HG03066 (cell line): ENCODE measurements around the gene CD320.
"Not testable (repeated sequence)": the region's sequence is repeated elsewhere in the genome, so short reads cannot be mapped to it uniquely, and the experiment has no call there.

Experiments
- ATAC-seq: cut with Tn5 transposase; IDR thresholded peaks from one replicate; pipeline ENCODE4 v1.9.1; 2021; ENCODE audit warnings: low read depth; ENCODE audit not compliant: unreplicated experiment

The CD320 gene

DNA sequence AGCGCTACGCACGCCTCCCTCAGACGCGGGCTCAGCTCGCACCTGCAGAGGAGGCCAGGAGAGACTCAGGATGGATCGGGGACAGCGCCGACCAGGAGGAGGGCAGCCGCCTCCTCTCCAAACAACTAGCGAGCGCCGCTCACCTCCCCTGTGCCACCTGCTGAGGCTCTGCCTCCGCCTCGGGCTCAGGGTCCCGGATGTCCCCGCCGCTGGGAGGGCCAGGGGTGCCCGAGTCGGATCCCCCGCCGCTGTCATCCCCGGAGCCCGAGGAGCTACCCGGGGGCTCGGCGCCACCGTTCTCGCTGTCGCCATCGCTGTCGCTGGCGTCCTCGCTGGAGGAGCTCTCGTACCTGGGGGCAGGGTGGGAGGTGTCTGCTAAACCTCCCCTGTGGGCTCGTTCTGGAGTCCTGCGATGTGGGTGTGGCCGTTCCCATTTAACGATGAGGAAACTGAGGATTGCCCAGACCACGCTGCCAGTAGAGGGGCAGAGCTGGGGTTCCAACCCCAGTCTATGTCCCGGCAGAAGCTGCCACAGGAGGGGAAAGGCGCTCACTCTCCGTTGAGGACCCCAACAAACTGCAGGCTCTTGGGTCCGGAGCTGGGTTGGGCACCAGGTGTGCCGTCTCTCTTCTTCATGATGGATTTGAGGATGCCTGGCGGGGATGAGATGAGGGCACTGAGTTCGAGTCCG, 25.8 kb upstream of the CD320 start:
- ATAC-seq: no peak

DNA sequence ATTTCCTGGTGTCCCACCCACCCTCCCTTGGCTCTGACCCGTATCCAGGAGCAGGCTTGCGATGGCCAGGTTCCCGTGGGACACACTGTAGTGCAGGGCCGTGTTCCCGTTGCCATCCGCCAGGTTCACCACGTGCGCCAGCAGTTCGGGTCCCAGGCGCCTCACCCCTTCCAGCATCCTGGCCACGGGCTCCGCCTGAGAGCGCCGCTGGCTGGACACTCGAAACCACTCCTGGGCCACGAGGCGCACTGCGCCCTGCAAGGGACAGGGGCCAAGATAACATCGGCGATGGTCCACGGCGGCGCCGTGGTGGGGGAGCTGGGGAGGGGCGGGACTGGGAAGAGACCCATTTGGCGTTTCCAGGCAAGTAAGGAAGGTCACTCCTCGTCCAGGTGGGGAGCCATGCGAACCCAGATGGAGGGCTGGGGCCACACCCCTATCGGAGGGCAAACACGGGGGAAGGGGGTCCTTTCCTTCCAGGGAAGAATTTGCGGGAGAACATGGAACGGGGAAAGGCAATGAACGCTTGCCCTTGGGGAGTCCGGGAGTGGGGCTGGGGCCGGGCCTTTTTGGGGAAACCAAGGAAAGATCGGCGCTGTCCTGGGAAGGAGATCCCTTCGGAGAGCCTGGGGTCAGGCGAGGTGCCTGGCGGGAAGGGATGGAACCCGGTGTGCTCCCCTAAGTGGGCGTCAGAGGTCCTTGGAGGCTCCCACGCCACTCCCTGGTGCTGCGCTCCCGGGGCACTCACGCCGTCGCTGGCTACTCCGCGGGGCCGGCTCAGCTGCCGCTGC, 25.0 kb upstream of the CD320 start:
- no peak for ATAC-seq

DNA sequence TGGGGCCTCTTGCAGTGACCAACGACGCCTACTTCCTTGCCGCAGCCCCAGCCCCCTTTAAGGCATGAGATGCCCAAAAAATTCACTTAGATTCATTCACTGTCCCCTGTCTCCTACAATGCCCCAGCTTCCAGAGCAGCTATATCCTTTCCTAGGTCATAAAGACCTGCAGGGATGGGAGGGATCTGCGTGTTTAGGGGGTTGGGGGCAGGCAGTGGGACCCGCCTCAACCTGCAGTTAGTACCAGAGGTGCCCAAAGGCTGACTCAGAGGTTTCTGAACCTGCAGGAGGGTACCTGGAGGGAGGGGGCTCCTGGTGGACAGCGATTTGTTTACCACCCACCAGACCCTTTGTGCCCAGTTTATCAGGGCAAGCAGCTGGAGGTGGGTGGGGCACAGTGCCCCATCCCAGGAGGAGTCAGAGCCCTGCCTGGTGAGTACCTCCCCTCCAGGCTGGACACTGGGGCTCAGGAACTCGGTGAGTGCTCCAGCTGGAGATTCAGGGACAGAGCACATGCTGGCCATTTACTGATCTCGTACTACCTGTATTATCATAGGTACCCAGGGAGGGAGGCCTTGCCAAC, 23.2 kb upstream of the CD320 start:
- ATAC-seq: no peak

DNA sequence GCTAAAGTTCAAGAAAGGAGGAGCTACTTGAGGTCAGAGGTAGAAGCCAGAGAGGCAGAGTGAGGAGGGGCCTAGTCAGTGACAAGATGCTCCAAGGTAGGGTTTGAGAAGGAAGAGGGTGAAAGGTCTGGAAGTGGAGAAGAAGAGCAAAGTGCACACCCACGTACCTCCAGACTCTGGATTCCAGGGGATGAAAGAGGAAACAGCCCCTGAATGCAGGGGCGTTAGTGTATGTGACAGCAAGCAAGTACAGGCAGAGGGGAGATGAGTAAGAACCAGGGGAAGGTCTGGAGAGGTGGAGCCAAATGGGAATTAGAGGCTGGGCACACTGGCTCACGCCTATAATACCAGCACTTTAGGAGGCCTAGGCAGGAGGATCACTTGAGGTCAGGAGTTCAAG, 21.8 kb upstream of the CD320 start:
- no peak for ATAC-seq

DNA sequence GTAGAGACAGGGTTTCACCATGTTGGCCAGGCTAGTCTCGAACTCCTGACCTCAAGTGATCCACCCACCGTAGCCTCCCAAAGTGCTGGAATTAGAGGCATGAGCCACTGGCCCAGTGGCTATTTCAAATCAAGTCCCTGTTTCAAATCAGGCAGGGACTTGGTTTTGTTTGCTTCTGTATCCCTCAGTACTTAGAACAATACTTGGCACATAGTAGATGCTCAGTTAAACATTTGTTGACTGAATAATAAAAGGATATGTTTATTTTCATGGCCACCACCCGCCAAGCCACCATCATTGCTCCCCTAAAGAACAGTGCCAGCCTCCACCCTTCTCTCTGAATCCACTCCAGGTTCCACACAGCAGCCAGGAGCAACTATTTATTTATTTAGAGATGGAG, 17.3 kb upstream of the CD320 start:
- no peak for ATAC-seq

DNA sequence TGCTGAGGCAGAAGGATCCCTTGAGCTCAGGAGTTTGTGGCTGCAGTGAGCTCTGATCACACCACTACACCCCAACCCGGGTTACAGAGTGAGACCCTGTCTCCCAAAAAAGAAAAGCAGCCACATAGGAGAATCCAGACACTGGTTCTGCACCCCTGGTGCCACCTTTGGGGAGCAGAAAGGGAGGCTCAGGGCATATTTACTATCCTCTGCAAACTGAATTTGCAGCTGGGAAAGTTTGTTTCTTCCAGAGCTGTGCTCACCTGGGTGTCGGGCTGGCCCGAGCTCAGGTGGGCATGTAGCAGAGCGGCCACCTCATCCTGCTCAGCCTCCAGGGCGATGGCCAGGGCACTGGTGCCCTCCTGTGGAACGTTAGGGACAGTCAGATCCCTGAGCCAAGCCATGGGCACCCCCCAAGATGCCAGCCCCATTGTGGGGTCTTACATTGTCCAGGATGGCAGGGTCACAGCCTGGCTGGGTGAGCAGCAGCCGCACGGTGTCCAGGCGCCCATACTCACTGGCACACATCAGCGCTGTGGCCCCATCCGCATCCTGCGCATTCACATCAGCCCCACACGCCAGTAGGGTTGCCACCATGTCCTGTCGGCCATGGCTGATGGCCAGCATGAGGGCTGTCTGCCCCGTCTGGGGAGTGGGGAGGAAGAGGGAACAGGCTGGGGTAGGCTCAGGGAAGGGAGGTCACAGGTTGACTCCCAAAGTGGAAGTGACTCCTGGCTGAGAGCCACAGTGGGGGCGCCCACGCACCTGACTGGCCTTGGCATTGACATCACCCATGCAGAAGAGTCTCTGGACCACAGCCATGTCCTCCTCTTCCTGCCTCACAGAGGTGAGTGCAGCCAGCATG, 16.3 kb upstream of the CD320 start:
- ATAC-seq: no peak

DNA sequence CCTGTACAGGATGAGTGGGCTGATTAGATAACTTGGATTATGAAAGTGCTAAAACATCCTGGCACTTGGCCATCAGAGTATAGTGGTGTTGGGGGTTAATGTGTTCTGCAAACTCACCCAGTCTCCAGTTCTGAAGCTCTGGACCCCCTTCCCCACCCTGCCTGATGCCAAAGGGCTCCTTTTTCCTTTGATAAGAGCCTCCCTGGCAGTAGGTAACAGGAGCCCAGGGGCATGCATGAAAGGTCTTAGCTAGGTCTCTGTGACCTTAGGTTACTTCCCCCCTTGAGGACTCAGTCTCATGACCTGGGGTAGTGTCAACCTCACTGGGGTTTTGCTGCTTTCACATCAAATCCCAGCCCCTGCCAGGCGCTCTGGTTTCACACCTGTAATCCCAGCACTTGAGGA, 15.6 kb upstream of the CD320 start:
- no peak for ATAC-seq

DNA sequence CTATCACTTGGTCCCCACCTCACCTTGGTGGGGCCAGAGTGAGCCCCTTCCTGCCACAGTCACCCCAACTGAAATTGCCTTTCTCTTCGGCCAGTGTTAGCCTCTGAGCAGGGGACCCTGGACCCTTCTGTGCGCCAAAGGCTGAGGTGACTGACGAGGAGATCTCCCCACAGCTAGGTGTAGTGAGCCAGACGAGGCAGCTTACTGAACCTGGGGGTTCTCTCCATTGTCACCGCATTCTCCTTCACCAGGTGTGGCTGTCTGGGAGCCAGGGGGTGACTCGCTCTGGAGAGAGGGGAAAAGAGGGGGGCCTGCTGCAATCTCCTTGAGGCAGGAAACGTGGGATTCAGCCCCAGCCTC, 14.5 kb upstream of the CD320 start:
- ATAC-seq: no peak

DNA sequence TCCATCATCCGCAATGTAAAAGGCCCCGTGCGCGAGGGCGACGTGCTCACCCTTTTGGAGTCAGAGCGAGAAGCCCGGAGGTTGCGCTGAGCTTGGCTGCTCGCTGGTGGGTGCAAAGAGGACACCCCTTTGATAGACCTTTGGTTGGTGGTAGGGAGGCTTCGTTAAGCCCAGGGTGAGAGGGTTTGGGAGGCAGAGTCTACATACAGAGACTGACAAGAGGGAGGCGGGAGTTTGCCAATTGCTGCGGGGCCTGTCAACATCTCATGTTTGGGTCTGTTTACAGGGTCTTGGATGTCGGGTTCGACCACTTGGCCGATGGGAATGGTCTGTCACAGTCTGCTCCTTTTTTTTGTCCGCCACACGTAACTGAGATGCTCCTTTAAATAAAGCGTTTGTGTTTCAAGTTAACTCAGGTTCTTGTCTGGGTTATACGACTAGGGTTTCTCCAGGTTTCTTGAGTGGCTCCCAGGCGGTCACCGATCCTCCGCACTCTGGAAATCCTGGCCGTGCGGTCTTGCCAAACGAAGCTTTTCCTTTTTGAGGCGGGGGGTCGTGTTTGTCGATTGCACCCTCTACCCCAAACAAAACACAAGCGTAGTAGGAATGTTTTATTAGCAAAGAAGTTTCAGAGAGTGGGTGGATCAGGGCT, 14.0 kb upstream of the CD320 start:
- no peak for ATAC-seq

DNA sequence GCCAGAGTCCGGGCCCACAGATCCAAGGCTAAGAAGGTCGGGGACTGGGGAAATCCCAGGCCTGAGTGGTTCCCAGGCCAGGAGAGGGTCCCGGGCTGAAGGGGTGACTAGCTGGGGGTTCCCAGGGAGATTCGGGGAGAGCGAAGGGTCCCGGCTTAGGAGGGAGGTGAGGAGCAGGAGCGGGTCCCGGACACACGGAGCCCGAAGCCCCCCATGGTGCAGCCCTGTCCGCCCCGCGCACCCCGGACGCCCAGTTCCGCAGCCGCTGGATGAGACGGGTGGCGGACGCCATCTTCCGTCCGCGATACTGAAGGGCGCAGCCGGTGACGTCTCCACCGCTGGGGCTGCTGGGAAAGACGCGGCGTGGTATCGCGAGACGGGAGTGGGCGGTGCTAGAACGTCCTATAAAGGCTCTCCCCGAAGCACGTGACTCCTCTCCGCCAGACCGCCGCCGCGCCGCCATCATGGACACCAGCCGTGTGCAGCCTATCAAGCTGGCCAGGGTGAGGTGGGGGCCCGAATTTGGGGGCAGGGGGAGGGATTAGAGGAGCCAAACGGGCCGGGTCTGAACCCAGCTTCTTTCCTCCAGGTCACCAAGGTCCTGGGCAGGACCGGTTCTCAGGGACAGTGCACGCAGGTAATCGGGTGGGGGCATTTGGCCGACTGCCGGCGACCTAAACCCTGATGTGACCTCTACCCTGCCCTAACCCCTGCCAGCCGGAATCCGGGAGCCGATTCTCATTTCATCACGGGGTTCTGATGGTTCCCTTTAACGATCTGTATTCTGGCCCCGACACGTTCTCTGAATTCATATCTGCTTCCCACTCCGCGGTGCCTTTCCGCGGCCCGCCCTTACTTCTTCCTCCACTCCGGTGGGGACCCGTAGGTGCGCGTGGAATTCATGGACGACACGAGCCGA, 13.2 kb upstream of the CD320 start, which contains the start of the genes NDUFA7 and RPS28:
Gene NDUFA7 (minus strand): TSS at position 309 of the 919 bp plus-strand sequence. CDS start 17 bp downstream, at position 292.
Gene RPS28 (plus strand): TSS at position 430 of the 919 bp plus-strand sequence. CDS start 35 bp downstream, at position 465.
- ATAC-seq: peak; percentile 79

DNA sequence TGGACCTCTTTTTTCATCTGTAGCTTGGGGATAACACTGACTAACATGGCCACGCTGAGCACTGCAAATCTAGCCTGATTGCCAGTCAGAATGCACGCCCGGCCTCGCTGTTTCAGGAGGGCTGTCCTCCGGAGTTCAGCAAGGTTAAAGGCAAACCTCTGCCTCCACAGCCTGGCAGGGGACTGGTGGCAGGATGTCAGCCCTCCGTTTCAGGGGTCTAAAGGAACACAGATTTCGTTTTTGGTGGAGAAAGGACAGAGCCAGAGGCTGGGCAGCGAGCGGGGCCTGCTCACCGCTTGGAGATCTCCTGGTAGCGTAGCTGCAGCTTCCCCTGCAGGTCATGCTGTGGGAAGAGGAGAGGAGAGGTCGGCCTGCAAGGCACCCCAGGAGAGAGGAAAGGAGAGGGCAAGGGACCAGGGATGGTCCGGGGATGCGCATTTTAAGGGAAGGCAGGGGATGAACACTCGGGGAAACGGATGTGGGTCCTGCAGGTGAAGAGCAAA, 12.5 kb upstream of the CD320 start:
- ATAC-seq: peak; percentile 6

DNA sequence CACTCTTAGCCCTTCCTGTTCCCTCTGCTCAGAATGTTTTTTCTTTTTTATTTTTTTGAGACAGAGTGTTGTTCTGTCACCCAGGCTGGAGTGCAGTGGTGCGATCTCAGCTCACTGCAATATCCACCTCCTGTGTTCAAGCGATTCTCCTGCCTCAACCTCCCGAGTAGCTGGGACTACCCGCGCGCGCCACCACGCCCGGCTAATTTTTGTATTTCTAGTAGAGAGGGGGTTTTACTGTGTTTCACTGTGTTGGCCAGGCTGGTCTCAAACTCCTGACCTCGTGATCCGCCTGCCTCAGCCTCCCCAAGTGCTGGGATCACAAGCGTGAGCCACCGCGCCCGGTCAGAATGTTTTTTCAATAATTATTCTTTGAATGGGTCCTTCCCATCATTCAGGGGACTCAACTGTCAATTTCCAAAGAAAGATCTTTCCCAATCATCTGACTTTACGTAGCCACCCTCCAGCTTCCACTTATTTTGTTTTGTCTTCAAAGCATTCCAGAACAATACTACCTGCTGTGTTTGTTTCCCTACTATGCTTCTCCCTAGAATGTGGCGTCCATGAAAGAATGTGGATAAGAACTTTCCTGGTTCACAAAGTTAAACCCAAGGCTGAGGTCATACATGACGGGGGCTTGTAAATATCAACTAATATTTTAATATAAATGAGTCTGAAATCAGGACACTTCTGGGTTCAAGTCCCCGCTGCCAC, 11.8 kb upstream of the CD320 start:
- no peak for ATAC-seq

DNA sequence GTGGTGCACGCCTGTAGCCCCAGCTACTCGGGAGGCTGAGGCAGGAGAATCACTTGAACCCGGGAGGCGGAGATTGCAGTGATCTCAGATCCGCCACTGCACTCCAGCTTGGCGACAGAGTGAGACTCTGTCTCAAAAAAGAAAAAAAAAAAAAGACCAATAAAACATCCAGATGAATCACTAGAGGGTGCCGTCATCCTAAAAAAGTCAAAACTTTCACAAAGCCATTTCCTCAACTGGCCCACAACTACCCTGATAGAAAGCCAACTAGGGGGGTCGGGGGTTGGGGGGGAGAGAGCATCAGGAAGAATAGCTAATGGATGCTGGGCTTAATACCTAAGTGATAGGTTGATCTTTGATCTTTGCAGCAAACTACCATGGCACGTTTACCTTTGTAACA, 10.7 kb upstream of the CD320 start:
- not testable (repeated sequence) for ATAC-seq

DNA sequence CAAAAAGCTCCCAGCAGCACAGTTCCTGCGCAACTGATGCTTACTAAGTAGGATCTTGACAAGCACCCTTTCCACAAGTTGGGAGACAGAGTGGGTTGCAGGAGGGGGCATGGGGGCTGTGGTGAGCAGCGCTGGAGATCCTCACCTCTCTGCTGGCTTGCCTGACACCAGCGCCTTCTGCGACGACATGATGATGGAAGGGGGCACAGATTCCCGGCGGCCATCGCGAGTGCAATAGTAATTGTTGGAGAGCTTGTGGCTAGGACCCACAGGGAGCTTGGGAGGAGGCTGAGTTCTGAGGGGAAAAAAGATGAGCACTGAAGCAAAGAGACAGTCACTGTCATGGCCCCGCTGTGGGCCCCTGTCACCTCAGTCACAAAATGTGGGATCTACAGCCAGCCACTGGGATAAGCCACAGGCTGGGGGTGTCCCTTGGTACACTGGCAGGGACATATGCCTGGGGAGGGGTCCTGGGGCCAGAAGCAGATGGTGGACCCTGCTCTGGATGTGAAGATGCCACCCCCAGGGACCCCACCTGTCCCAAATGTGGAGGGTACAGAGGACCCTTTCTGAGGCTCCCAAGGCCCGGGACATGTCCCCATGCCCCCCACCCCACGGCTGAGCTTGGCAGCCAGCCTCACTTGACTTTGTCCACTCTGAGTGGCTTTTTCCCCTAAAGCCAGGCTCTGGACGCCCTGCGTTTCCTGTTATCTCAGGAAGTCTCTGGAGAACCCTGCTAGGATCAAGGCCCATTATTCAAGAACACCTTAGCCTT, 8.4 kb upstream of the CD320 start:
- ATAC-seq: no peak

DNA sequence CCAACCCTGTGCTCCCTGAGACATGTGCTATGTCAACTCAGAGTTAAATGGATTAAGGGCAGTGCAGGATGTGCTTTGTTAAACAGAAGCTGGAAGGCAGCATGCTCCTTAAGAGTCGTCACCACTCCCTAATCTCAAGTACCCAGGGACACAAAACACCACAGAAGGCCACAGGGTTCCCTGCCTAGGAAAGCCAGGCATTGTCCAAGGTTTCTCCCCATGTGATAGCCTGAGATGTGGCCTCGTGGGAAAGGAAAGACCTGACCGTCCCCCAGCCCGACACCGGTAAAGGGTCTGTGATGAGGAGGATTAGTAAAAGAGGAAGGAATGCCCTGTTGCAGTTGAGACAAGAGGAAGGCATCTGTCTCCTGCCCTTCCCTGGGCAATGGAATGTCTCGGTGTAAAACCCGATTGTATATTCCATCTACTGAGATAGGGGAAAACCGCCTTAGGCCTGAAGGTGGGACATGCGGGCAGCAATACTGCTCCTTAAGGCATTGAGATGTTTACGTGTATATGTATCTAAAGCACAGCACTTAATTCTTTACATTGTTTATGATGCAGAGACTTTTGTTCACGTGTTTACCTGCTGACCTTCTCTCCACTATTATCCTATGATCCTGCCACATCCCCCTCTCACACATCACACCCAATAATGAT, 7.0 kb upstream of the CD320 start:
- not testable (repeated sequence) for ATAC-seq

DNA sequence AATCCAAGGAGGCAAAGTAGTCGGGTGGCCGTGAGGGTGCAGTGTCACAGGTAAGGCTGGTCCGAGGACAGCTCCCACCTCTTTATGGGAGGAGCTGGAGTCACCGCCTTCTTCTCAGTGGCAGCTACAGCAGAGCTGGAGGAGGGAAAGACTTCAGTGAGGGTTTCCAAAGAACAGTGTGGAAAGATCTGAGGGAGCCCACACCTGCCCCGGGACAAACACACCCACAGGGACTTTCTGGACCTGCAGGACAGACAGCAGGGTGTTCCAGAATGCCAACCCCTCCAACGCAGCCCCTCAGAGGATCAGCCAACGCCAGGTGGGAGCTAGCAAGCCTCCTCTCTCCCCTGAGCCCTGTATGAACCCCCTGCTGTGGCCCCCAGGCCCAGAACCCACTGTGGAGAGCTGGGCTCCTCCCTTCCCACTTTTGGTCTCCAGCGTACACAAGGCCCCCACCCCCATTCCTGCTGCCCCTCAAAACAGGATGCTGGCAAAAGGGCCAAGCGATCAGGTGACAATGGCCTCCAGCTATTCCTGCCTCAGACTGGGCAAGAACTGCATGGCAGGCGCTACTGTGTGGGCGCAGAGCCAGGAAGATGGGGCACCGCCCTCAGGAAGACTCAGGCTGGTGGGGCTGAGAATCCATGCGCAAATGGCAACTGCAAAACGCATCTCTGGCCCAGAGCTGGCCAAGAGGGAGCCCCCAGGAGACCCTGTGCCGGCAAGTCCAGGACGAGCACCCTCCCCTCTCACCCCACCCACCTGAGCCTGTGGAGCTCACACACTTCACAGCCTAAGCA, 3.5 kb upstream of the CD320 start:
- no peak for ATAC-seq
